ENCODE data around the gene PRMT7.

GRCh38 chr16:68397710-68398201, 86.9 kb downstream of the PRMT7 start:
- TF ChIP-seq POLR2A (IDR thresholded peaks at IDR 0.05) (no peak), CTCF (IDR thresholded peaks at IDR 0.05) (no peak), POLR2AphosphoS5 (IDR thresholded peaks at IDR 0.05) (no peak)
